Camera-type eye (tissue), 1 donor: ENCODE data around the gene DBX2. TPM values are rescaled to one million over a fixed set of nuclear protein-coding genes. Genes with fewer than 3 reads are reported as not detected.

ENCODE experiments used
- total RNA-seq: library from RNA; depleted of rRNA; stranded (reverse); fragments of >200 nt; gene quantifications from one replicate; pipeline ENCODE4 v1.2.3, GENCODE V29; 2014

The DBX2 gene
- total RNA-seq, result 0.22 TPM

DNA sequence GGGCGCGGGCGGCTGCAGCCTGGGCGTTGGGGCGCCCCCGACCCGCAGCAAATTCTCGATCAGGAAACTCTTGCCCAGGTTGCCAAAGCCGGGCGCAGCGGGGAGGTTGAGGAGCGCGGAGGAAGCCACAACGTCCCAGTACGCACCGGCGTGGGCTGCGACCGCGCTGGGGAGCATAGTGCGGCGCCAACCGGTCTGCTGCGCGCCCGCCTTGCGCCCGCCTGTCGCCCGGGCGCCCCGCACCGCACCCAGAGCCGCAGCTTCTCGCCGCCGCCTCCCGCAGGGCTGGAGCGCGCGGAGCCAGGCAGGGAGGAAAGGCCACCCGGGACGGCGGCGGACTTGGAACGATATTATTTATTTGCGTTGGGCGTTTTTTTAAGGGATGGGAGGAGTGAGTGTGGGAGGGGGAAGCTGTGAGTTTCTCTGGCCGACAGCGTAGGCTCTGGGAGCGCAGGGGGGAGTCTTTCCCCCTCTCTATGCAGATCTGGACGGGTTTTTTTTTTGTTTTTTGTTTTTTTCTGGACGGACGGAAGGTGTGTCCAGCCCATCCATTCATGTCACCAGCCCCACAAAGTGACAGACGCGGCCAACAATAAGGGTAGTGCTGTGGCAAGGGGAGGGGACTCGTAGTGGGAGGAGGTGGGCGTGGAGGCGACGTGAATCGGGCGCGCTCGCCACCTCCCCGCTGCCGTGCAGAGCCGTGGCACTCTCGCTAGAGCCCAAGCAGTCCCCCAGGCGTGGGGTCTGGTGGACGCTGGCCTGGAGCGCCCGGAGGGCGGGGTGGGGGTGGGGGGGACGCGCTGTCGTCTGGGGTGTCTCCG lies at the start of gene DBX2:
TSS of gene DBX2 (minus strand) at position 349 of the 821 bp plus-strand sequence. CDS start at position 177, 172 bp downstream.

Other genes starting within 250 kb of the DBX2 start
- gene NELL2, start 174.8 kb downstream of the DBX2 start, total RNA-seq, result 195 TPM
- 56.0 TPM for gene ANO6, start 165.0 kb upstream of the DBX2 start, total RNA-seq